WI38 (cell line): Measurements from ENCODE around the gene SNX24.

Experiments
- H3K4me3 ChIP-seq: 2 replicates; pipeline ENCODE4 v1.5.1; 2011; ENCODE audit warnings: low read depth, mild to moderate bottlenecking, control low read depth, low read length
- CTCF ChIP-seq: IDR thresholded peaks from 2 replicates; pipeline ENCODE4 v1.5.1; 2012; ENCODE audit warnings: low read depth, mild to moderate bottlenecking, control low read depth, low read length

Gene SNX24

GRCh38 chr5:123051206-123051605 is 205.8 kb downstream of the SNX24 start:
- no peak for TF ChIP-seq CTCF
- H3K4me3 ChIP-seq, result no peak overlapping the region
